ENCODE results near the gene SLC35C1. TPM values are rescaled to one million over a fixed set of nuclear protein-coding genes. Genes with fewer than 3 reads are reported as not detected.

Gene SLC35C1
- total and polyA plus RNA-seq, 2 donors (not counting 1 experiment from before 2014, with no cell fraction given): 4.4 to 12.5 TPM

DNA sequence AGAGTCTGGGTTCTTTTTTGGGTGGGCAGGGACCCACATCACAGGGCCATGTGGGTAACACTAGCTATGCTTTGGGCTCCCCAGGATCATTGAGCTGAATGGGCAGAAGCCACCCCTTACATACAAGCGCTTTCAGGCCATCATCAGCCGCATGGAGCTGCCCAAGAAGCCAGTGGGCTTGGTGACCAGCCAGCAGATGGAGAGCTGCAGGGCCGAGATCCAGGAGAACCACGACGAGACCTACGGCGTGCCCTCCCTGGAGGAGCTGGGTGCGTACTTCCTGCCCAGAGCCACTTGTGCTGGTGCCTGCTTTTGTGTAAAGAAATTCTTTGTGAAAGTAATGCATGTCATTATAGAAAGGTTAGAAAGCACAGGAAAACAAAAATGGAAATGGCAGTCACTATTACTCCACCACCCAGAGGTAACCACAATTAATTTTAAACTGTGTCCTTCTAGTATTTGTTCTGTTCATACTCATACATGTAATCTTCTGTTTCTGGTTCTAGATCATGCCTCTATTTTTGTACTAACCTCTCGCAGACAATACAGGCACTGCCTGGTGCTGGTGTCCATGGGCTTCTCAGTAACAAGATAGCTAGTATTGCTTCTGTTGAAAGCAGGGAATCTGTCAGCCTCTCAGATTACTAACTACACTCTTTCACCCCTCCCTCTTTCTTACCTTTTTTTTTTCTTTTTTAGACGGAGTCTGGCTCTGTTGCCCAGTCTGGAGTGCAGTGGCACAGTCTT lies 56.0 kb downstream of the SLC35C1 start:
- H3K4me3 ChIP-seq (ENCODE audit: control extremely low read depth in 1 of 5, extremely low read depth in 1 of 5, insufficient read depth in 1 of 5, low read depth in 2 of 5, low read length in 4 of 5): no peak overlapping the region
- DNase-seq: no peak
- Mint-ChIP-seq H3K27me3 (no peaks in the 10 kb centered on the region), H3K4me3 (no peak overlapping the region), H3K4me1 (no peaks in the 10 kb centered on the region), H3K27ac (no peak overlapping the region), H3K9me3 (ENCODE audit: insufficient read depth) (no peaks in the 10 kb centered on the region)
- H3K9ac ChIP-seq (ENCODE audit: low read length): no peak overlapping the region
- TF ChIP-seq, protein P1, sequence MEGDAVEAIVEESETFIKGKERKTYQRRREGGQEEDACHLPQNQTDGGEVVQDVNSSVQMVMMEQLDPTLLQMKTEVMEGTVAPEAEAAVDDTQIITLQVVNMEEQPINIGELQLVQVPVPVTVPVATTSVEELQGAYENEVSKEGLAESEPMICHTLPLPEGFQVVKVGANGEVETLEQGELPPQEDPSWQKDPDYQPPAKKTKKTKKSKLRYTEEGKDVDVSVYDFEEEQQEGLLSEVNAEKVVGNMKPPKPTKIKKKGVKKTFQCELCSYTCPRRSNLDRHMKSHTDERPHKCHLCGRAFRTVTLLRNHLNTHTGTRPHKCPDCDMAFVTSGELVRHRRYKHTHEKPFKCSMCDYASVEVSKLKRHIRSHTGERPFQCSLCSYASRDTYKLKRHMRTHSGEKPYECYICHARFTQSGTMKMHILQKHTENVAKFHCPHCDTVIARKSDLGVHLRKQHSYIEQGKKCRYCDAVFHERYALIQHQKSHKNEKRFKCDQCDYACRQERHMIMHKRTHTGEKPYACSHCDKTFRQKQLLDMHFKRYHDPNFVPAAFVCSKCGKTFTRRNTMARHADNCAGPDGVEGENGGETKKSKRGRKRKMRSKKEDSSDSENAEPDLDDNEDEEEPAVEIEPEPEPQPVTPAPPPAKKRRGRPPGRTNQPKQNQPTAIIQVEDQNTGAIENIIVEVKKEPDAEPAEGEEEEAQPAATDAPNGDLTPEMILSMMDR (IDR thresholded peaks at IDR 0.05): no peak
- no peak for TF ChIP-seq EZH2 (IDR thresholded peaks at IDR 0.05; ENCODE audit: borderline replicate concordance, insufficient read depth, low read depth, low read length, poor library complexity, severe bottlenecking)
- no peaks in the 10 kb centered on the region for H3K4me1 ChIP-seq (ENCODE audit: control insufficient read depth in 2 of 2, insufficient read depth in 2 of 2, low read length in 2 of 2)
- H3K36me3 ChIP-seq (replicated peaks in 1 of 2; ENCODE audit: control extremely low read depth in 1 of 2, control insufficient read depth in 1 of 2, extremely low read depth in 1 of 2, insufficient read depth in 2 of 2, low read length in 1 of 2): peaks cover 6 to 92% of the 10 kb centered on the region in 2 experiments
- WGBS (ENCODE audit: insufficient coverage): 100% methylated on average over 9 of the region's 10 CpGs
- no peaks in the 10 kb centered on the region for H3K27me3 ChIP-seq (replicated peaks in 1 of 4; ENCODE audit: control extremely low read depth in 1 of 4, control insufficient read depth in 3 of 4, insufficient read depth in 4 of 4, low read length in 3 of 4)
- no peaks in the 10 kb centered on the region for H3K9me3 ChIP-seq (ENCODE audit: control extremely low read depth in 1 of 3, control insufficient read depth in 2 of 3, insufficient read depth in 1 of 3, low read length in 2 of 3)
- ChIA-PET CTCF (interaction anchor here (0.8 to 2.6 kb wide), 5 partner anchors 11 to 89 kb away, joined by 3 to 8 read pairs (median 4); partner anchors contain the start of gene CRY2), POLR2A (no interaction called here)
- intact Hi-C loops (cut with micrococcal nuclease): no loop called here
- peaks cover 23% of the 10 kb centered on the region for H3K79me2 ChIP-seq (ENCODE audit: control insufficient read depth, insufficient read depth, low read length)
- peaks cover 49% of the 10 kb centered on the region for H4K20me1 ChIP-seq (ENCODE audit: control insufficient read depth, insufficient read depth, low read length, poor library complexity, severe bottlenecking)
- no peak for ATAC-seq (ENCODE audit: low read depth)
- H2AFZ ChIP-seq (ENCODE audit: insufficient read depth, low read depth, low read length, poor library complexity, severe bottlenecking): no peak overlapping the region
- no peak overlapping the region for H3K27ac ChIP-seq (ENCODE audit: low read length in 2 of 2)
- H3K4me2 ChIP-seq (replicated peaks; ENCODE audit: low read depth, low read length, poor library complexity, severe bottlenecking): no peak overlapping the region

Other genes with a start within 250 kb of the SLC35C1 start
- not detected in 2 replicates for gene CHST1, start 139.5 kb upstream of the SLC35C1 start, total RNA-seq
- gene CHST1, start 139.5 kb upstream of the SLC35C1 start, polyA plus RNA-seq: 0.04 TPM in 1 of 2 replicates, not detected in the other
- gene CRY2, start 42.3 kb downstream of the SLC35C1 start, total RNA-seq: 65.1 and 77.9 TPM in 2 replicates
- gene CRY2, start 42.3 kb downstream of the SLC35C1 start, polyA plus RNA-seq: 20.4 and 22.0 TPM in 2 replicates
- 1.4 and 2.1 TPM in 2 replicates for gene MAPK8IP1, start 80.5 kb downstream of the SLC35C1 start, total RNA-seq
- gene MAPK8IP1, start 80.5 kb downstream of the SLC35C1 start, polyA plus RNA-seq: 4.0 and 9.1 TPM in 2 replicates
- gene FREY1, start 102.1 kb downstream of the SLC35C1 start, total RNA-seq: 6.5 and 6.6 TPM in 2 replicates
- gene FREY1, start 102.1 kb downstream of the SLC35C1 start, polyA plus RNA-seq: 0.82 and 1.7 TPM in 2 replicates
- gene PEX16, start 112.7 kb downstream of the SLC35C1 start, total RNA-seq: 107 and 113 TPM in 2 replicates
- 89.4 and 93.1 TPM in 2 replicates for gene PEX16, start 112.7 kb downstream of the SLC35C1 start, polyA plus RNA-seq
- 93.1 and 109 TPM in 2 replicates for gene LARGE2, start 117.5 kb downstream of the SLC35C1 start, total RNA-seq
- 250 and 264 TPM in 2 replicates for gene LARGE2, start 117.5 kb downstream of the SLC35C1 start, polyA plus RNA-seq

All from B cell (primary cell).